Psoas muscle (tissue), 8 donors: ENCODE results near the gene PTPN3. TPM values are rescaled to one million over a fixed set of nuclear protein-coding genes. Genes with fewer than 3 reads are reported as not detected.

Experiments
- ATAC-seq, 4 donors: fragments of 200-7000 bp; cut with Tn5 transposase; one replicate each; pipeline ENCODE4 v1.9.1; 2020; ENCODE audit warnings: moderate library complexity in 3 of 4, mild to moderate bottlenecking in 2 of 4
- DNase-seq, 2 donors: peaks; one replicate each; pipeline ENCODE4 v3.0.0-alpha.2; 2020
- H3K27ac ChIP-seq: fragments of 200-600 bp; one replicate; pipeline ENCODE4 v1.8.0; 2022
- H3K27me3 ChIP-seq, 3 donors: fragments of 200-600 bp in 1 of 3; one replicate each; pipeline versions ENCODE4 v1.6.1 to v1.8.0; 2013 to 2022; ENCODE audit warnings: low read length in 2 of 3, mild to moderate bottlenecking in 2 of 3, moderate library complexity in 1 of 3; ENCODE audit not compliant: insufficient read depth in 3 of 3
- H3K36me3 ChIP-seq, 2 donors: fragments of 200-600 bp in 1 of 2; one replicate each; pipeline versions ENCODE4 v1.6.1 to v1.8.0; 2013 to 2022; ENCODE audit warnings: low read depth in 1 of 2, mild to moderate bottlenecking in 1 of 2, moderate library complexity in 1 of 2; ENCODE audit not compliant: insufficient read depth in 1 of 2
- H3K4me1 ChIP-seq: fragments of 200-600 bp; one replicate; pipeline ENCODE4 v1.8.0; 2022
- H3K4me3 ChIP-seq: fragments of 200-600 bp; one replicate; pipeline ENCODE4 v1.8.0; 2022; ENCODE audit warnings: mild to moderate bottlenecking
- H3K9me3 ChIP-seq: fragments of 200-600 bp; one replicate; pipeline ENCODE4 v1.8.0; 2022
- CTCF ChIP-seq: fragments of 200-600 bp; IDR thresholded peaks from one replicate; pipeline ENCODE4 v1.8.0; 2022; ENCODE audit warnings: antibody characterized with exemption
- WGBS, 3 donors: extraction: QIAGEN DNeasy Blood & Tissue Kit; methylation state at CpG; one replicate each; pipeline versions ENCODE4 v1.1.6 to v1.1.7; 2013; 5-methylcytosine and 5-hydroxymethylcytosine counted together
- intact Hi-C, 2 donors: fragments of 100-400 bp; cut with DNase I; formaldehyde crosslinking; loops; one replicate each; pipeline versions ENCODE4 v1.11.0 to v1.14.2; 2022
- polyA plus RNA-seq, 3 donors: library from polyadenylated mRNA; stranded (reverse); fragments of 200-250 nt; gene quantifications; one replicate each; pipeline ENCODE4 v1.2.3, GENCODE V29; 2013
- total RNA-seq, 4 donors: library from RNA; stranded (reverse); fragmentation: NEBNext Ultra II Directional in 2 of 4; extraction: Animal tissue kit (Norgen Biotek cat#: 25700) in 2 of 4; gene quantifications; one replicate each; pipeline versions ENCODE4 v1.2.1 to v1.2.4, GENCODE V29; 2021 to 2023
- donor health status: healthy with polysubstance abuse.
- donor health status: DM: no; HTN: no; CAD: no; lungs with moderate emphysema.
- donor health status: Bipolar disorder and iron deficiency.
- donor health status: healthy.
- donor health status: DM: yes; HTN: yes; CAD: no.
- donor health status: DM: no; HTN: no; CAD: no.
- donor health status: DM: no; HTN: no; CAD: no.
- donor health status: DM: yes; HTN: yes; CAD: no.

PTPN3 gene
- total and polyA plus RNA-seq, 7 donors, result 8.8 to 130 (median 46.5) TPM

GRCh38 chr9:109467936-109468335, 30.2 kb downstream of the PTPN3 start:
- ATAC-seq (no peak), DNase-seq (no peak)
- intact Hi-C loops, result loop anchor here (2.0 to 5.0 kb wide), 3 partner anchors 27 to 46 kb away; no protein-coding TSS in a partner anchor
- WGBS, 3 donors, result 66 to 75% (median 67%) methylated on average over 2 of the region's 2 CpGs
- Histone ChIP-seq H3K36me3 (peaks cover 0 to 3% of the 10 kb centered on the region in 2 donors), H3K27me3 (no peaks in the 10 kb centered on the region), H3K4me3 (no peak overlapping the region), H3K27ac (no peak overlapping the region), H3K9me3 (no peaks in the 10 kb centered on the region), H3K4me1 (peaks cover 39% of the 10 kb centered on the region)
- no peak for TF ChIP-seq CTCF

GRCh38 chr9:109466623-109467590, 31.2 kb downstream of the PTPN3 start:
- no peak for TF ChIP-seq CTCF
- no peak overlapping the region for H3K27ac ChIP-seq
- H3K4me1 ChIP-seq, result peaks cover 29% of the 10 kb centered on the region
- H3K9me3 ChIP-seq, result no peaks in the 10 kb centered on the region
- H3K4me3 ChIP-seq, result no peak overlapping the region
- intact Hi-C loops, result loop anchor here in 1 of 2 donors (5.0 kb wide), 2 partner anchors 40 to 45 kb away; no protein-coding TSS in a partner anchor
- ATAC-seq, result no peak
- no peak for DNase-seq
- H3K36me3 ChIP-seq, result peaks cover 0 to 12% of the 10 kb centered on the region in 2 donors
- no peaks in the 10 kb centered on the region for H3K27me3 ChIP-seq
- 84 to 90% (median 88%) methylated on average over 12 of the region's 12 CpGs for WGBS, 3 donors

- Histone ChIP-seq H3K9me3 (no peaks in the 10 kb centered on the region), H3K36me3 (peaks cover 0 to 21% of the 10 kb centered on the region in 2 donors), H3K27ac (no peak overlapping the region), H3K27me3 (no peaks in the 10 kb centered on the region), H3K4me1 (peaks cover 5% of the 10 kb centered on the region), H3K4me3 (no peak overlapping the region)
- 86 to 91% (median 87%) methylated on average over 7 of the region's 7 CpGs for WGBS, 3 donors
- no peak for TF ChIP-seq CTCF
- no peak for DNase-seq
- intact Hi-C loops, result no loop called here
- no peak for ATAC-seq
Measured at GRCh38 chr9:109463924-109464625, 34.0 kb downstream of the PTPN3 start.

- no peak for TF ChIP-seq CTCF
- Histone ChIP-seq H3K9me3 (no peaks in the 10 kb centered on the region), H3K4me3 (no peak overlapping the region), H3K4me1 (peaks cover 10% of the 10 kb centered on the region), H3K27ac (no peak overlapping the region), H3K36me3 (peaks cover 0 to 36% of the 10 kb centered on the region in 2 donors), H3K27me3 (no peaks in the 10 kb centered on the region)
- WGBS, 3 donors, result 80 to 88% (median 85%) methylated on average over 6 of the region's 6 CpGs
- ATAC-seq (no peak), DNase-seq (no peak)
- intact Hi-C loops, result no loop called here
Measured at GRCh38 chr9:109460576-109460975, 37.5 kb downstream of the PTPN3 start.
